Osteocyte (in vitro differentiated cells): ENCODE results near the gene ATP6AP1. TPM values are rescaled to one million over a fixed set of nuclear protein-coding genes. Genes with fewer than 3 reads are reported as not detected.

ENCODE experiments used
- DNase-seq: peaks from one replicate; pipeline ENCODE4 v3.0.0; 2021; ENCODE audit warnings: mixed read lengths; ENCODE audit not compliant: unreplicated experiment; ENCODE audit errors: extremely low spot score
- H3K27ac Mint-ChIP-seq: one replicate; pipeline ENCODE4 v1.8.0; 2021; ENCODE audit warnings: mild to moderate bottlenecking, mixed read lengths; ENCODE audit not compliant: unreplicated experiment
- H3K27me3 Mint-ChIP-seq: one replicate; pipeline ENCODE4 v1.8.0; 2021; ENCODE audit warnings: mixed read lengths; ENCODE audit not compliant: unreplicated experiment
- H3K36me3 Mint-ChIP-seq: one replicate; pipeline ENCODE4 v1.8.0; 2021; ENCODE audit warnings: mixed read lengths; ENCODE audit not compliant: unreplicated experiment
- H3K4me1 Mint-ChIP-seq: one replicate; pipeline ENCODE4 v1.8.0; 2021; ENCODE audit warnings: mixed read lengths; ENCODE audit not compliant: unreplicated experiment
- H3K4me3 Mint-ChIP-seq: one replicate; pipeline ENCODE4 v1.8.0; 2021; ENCODE audit warnings: mild to moderate bottlenecking, moderate library complexity, mixed read lengths; ENCODE audit not compliant: unreplicated experiment
- H3K9me3 Mint-ChIP-seq: one replicate; pipeline ENCODE4 v1.8.0; 2021; ENCODE audit warnings: mixed read lengths; ENCODE audit not compliant: unreplicated experiment
- total RNA-seq: library from RNA; stranded (reverse); gene quantifications from 2 replicates; pipeline ENCODE4 v1.2.1, GENCODE V29; 2021
- TF ChIP-seq, protein P1 (sequence below): fragments of 200-600 bp; sonication (generic); IDR thresholded peaks from 2 replicates; pipeline ENCODE4 v1.5.0; 2021; ENCODE audit warnings: antibody characterized with exemption, mild to moderate bottlenecking, moderate library complexity

The ATP6AP1 gene
- total RNA-seq, 1 donor from 2014 or later: 144 TPM

DNA sequence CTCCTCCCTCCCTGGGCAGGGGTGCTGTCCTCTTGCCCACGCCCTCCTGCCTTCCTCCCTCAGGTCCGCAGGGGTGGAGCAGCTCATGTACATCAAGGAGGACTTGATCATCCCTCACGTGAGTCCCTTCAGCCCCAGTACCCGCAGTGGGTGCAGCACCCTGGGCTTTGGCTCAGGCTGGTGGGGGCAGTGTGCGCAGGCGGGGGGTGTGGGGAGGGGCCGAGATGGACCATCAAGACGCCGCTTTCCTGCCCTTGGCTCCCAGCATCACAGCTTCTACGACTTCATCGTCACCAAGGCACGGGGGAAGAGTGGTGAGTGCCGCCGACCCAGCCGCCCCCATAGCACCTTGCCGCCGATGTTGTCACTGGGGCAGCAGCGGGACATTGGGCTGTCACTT lies 21.1 kb downstream of the ATP6AP1 start:
- peaks cover 14% of the 10 kb centered on the region for H3K36me3 Mint-ChIP-seq
- no peak overlapping the region for H3K4me3 Mint-ChIP-seq
- no peaks in the 10 kb centered on the region for H3K9me3 Mint-ChIP-seq
- no peak for DNase-seq
- H3K4me1 Mint-ChIP-seq: peaks cover 4% of the 10 kb centered on the region
- TF ChIP-seq, protein P1, sequence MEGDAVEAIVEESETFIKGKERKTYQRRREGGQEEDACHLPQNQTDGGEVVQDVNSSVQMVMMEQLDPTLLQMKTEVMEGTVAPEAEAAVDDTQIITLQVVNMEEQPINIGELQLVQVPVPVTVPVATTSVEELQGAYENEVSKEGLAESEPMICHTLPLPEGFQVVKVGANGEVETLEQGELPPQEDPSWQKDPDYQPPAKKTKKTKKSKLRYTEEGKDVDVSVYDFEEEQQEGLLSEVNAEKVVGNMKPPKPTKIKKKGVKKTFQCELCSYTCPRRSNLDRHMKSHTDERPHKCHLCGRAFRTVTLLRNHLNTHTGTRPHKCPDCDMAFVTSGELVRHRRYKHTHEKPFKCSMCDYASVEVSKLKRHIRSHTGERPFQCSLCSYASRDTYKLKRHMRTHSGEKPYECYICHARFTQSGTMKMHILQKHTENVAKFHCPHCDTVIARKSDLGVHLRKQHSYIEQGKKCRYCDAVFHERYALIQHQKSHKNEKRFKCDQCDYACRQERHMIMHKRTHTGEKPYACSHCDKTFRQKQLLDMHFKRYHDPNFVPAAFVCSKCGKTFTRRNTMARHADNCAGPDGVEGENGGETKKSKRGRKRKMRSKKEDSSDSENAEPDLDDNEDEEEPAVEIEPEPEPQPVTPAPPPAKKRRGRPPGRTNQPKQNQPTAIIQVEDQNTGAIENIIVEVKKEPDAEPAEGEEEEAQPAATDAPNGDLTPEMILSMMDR: no peak
- H3K27ac Mint-ChIP-seq: no peak overlapping the region
- H3K27me3 Mint-ChIP-seq: no peaks in the 10 kb centered on the region

DNA sequence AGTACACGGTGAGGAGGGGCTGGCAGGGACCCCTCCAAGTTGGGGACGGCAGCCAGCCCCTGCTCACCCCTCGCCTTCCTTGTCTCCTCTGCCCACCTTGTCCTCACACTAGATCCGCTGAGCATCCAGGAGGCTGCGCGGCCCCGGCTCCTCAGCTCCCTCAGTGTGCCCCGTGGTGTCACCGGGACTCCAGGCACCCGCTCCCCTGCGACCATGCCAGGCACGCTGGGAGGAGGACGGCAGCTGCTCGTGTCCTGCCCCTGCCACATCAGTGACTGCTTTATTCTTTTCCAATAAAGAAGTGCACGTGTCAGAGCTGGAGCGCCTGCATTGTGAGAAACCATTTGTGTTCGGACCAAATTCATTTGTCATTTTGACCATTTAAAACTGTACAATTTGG lies 21.8 kb downstream of the ATP6AP1 start:
- TF ChIP-seq, protein P1: no peak
- peaks cover 4% of the 10 kb centered on the region for H3K4me1 Mint-ChIP-seq
- peaks cover 15% of the 10 kb centered on the region for H3K36me3 Mint-ChIP-seq
- no peak overlapping the region for H3K27ac Mint-ChIP-seq
- H3K27me3 Mint-ChIP-seq: no peaks in the 10 kb centered on the region
- H3K9me3 Mint-ChIP-seq: no peaks in the 10 kb centered on the region
- no peak for DNase-seq
- no peak overlapping the region for H3K4me3 Mint-ChIP-seq

DNA sequence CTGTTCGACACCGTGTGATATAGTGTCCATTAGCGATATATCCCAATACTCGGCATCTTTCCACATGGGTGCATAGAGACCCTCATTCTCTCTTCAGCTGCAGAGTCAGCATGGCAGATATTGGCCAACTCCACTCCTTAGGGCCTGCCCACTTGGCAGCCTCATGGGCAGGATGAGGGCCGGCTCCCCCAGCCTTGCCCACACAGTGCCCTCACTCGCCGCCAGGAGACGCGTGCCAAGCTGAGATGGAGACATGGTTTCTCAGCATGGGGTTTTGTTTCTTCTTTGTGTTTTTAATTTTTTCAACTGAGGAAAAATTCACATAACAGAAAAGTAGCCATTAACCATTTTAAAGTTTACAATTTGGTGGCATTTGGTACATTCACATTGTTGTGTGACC lies 24.3 kb downstream of the ATP6AP1 start:
- Mint-ChIP-seq H3K4me1 (peaks cover 3% of the 10 kb centered on the region), H3K9me3 (no peaks in the 10 kb centered on the region), H3K4me3 (no peak overlapping the region), H3K27ac (no peak overlapping the region), H3K36me3 (peaks cover 13% of the 10 kb centered on the region), H3K27me3 (no peaks in the 10 kb centered on the region)
- TF ChIP-seq, protein P1: no peak
- no peak for DNase-seq

DNA sequence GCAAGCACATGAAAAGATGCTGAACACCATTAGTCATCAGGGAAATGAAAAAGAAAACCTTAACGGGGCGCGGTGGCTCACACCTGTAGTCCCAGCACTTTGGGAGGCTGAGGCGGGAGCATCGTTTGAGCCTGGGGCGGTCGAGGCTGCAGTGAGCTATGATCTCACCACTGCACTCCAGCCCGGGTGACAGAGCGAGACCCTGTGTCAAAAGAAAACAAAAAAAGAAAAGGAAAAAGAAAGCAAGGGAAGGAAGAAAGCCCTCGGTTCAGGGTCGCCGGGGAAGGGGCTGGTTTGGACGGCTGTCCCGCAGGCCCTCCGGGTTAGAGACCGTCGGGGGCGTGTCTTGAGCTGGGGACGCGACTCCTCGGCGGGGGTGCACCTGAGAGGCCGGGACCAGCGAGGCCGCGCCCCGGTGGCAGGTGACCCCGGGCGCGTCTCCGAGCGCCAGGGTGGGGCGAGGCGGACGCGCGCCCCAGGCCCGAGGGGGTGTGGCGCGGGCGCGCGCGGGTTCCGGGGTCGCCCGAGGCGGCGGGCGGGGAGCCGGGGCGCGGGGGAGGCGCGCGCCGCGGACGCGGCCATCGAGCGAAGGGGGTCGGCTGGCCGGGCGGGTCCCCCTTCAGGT lies 29.1 kb downstream of the ATP6AP1 start:
- Mint-ChIP-seq H3K9me3 (no peaks in the 10 kb centered on the region), H3K27ac (peak overlapping the region; percentile 93), H3K27me3 (no peaks in the 10 kb centered on the region), H3K4me1 (peaks cover 14% of the 10 kb centered on the region), H3K36me3 (peaks cover 9% of the 10 kb centered on the region), H3K4me3 (peak overlapping the region; percentile 90)
- TF ChIP-seq, protein P1: no peak
- no peak for DNase-seq

DNA sequence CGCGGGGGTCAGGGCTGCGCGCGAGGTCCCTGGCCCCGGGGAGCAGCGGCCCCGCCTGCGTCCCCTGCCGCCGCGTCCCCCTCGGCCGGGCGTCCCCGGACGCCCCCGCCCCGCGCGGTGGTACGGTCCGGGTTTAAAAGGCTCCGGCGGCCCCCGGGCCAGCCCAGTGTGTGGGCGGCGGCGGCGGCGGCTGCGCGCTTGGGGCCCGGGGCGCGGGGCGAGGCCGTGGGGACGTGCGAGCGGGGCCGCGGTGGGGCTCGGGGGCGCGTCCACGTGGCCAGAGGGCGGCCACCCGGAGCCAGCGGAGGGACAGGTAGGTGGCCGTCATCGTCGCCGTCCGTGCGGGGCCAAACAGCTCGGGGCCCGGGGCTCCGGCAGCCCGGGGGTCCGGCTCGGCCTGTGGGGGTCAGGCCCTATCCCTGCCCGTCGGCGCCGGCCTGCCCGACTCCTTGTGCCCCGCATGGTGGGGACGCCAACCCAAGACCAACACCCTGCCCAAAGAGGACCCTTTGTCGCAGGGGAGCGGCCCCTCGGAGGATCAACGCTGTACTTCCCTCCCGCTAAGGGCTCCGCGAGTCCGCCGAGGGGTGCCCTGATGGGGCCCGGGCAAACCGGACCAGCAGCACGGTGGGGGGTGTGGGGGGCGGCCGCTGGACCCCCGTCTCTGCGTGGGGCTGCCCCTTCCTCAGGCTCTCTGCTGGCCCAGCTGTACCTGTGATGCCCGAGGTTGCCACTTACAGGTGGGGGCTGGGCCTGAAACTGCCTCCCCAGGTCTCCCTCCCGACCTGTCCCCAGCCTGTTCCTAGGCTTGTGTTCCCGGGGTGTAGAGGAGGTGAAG lies 29.9 kb downstream of the ATP6AP1 start, which contains the start of gene PLXNA3:
PLXNA3 (plus strand) TSS at position 166 of the 838 bp plus-strand sequence. CDS start 1,903 bp downstream, outside the sequence.
- peak within 1 kb of the TSS; percentile 93 for H3K27ac Mint-ChIP-seq
- TF ChIP-seq, protein P1: no peak
- H3K9me3 Mint-ChIP-seq: no peaks in the 10 kb centered on the region
- peak within 1 kb of the TSS; percentile 90 for H3K4me3 Mint-ChIP-seq
- no peak for DNase-seq
- peaks cover 14% of the 10 kb centered on the region for H3K4me1 Mint-ChIP-seq
- no peaks in the 10 kb centered on the region for H3K27me3 Mint-ChIP-seq
- H3K36me3 Mint-ChIP-seq: peaks cover 12% of the 10 kb centered on the region
